ENCODE data around the gene DCLRE1C.

- TF ChIP-seq CTCF (IDR thresholded peaks at IDR 0.05) (no peak), TEAD4 (IDR thresholded peaks at IDR 0.05; ENCODE audit: borderline replicate concordance, insufficient read depth) (no peak), TAF1 (IDR thresholded peaks at IDR 0.05; ENCODE audit: borderline replicate concordance, low read depth, low read length) (no peak), PBX3 (IDR thresholded peaks at IDR 0.05) (no peak), REST (IDR thresholded peaks at IDR 0.05; ENCODE audit: low read depth, low read length) (no peak), POLR2AphosphoS5 (IDR thresholded peaks at IDR 0.05; ENCODE audit: low read depth, low read length) (no peak), EP300 (IDR thresholded peaks at IDR 0.05; ENCODE audit: borderline replicate concordance in 1 of 2, low read depth in 1 of 2, low read length in 1 of 2) (no peak)
Measured at GRCh38 chr10:14891151-14891550, 62.7 kb downstream of the DCLRE1C start.

All from SK-N-SH (cell line).